Parathyroid adenoma (tissue), 2 donors: ENCODE results near the gene TRERF1.

Source experiments
- H2AFZ ChIP-seq: fragments of 300-600 bp; sonication (generic); one replicate; pipeline ENCODE4 v1.7.0; 2017; ENCODE audit warnings: antibody characterized with exemption, mild to moderate bottlenecking
- H3K27ac ChIP-seq: fragments of 300-600 bp; sonication (generic); one replicate; pipeline ENCODE4 v1.7.0; 2017
- H3K27me3 ChIP-seq: fragments of 300-600 bp; sonication (generic); one replicate; pipeline ENCODE4 v1.7.0; 2017; ENCODE audit warnings: low read length; ENCODE audit not compliant: control insufficient read depth, insufficient read depth
- H3K36me3 ChIP-seq: fragments of 300-600 bp; sonication (generic); one replicate; pipeline ENCODE4 v1.7.0; 2017; ENCODE audit warnings: low read length; ENCODE audit not compliant: control insufficient read depth, insufficient read depth
- H3K4me1 ChIP-seq: fragments of 300-600 bp; sonication (generic); one replicate; pipeline ENCODE4 v1.7.0; 2017; ENCODE audit warnings: control low read depth
- H3K4me2 ChIP-seq: fragments of 300-600 bp; sonication (generic); one replicate; pipeline ENCODE4 v1.7.0; 2017; ENCODE audit warnings: low read length
- H3K4me3 ChIP-seq: fragments of 300-600 bp; sonication (generic); one replicate; pipeline ENCODE4 v1.7.0; 2017; ENCODE audit warnings: low read depth, low read length
- H3K79me2 ChIP-seq: fragments of 300-600 bp; sonication (generic); one replicate; pipeline ENCODE4 v1.7.0; 2017; ENCODE audit warnings: control low read depth
- H3K9ac ChIP-seq: fragments of 300-600 bp; sonication (generic); one replicate; pipeline ENCODE4 v1.7.0; 2017; ENCODE audit warnings: mild to moderate bottlenecking
- H3K9me3 ChIP-seq: fragments of 300-600 bp; sonication (generic); one replicate; pipeline ENCODE4 v1.7.0; 2017; ENCODE audit warnings: low read length; ENCODE audit not compliant: control insufficient read depth
- CTCF ChIP-seq: fragments of 300-600 bp; sonication (generic); IDR thresholded peaks from one replicate; pipeline ENCODE4 v1.7.0; 2017; ENCODE audit warnings: antibody characterized with exemption, mild to moderate bottlenecking
- donor health status: primary hyperparathyroidism.

The TRERF1 gene

GRCh38 chr6:42400886-42401612 is 50.7 kb downstream of the TRERF1 start:
- Histone ChIP-seq H2AFZ (no peak overlapping the region), H3K9me3 (no peaks in the 10 kb centered on the region), H3K4me1 (no peaks in the 10 kb centered on the region), H3K27me3 (no peaks in the 10 kb centered on the region), H3K27ac (no peak overlapping the region), H3K79me2 (peaks cover 58% of the 10 kb centered on the region), H3K4me2 (no peak overlapping the region), H3K36me3 (no peaks in the 10 kb centered on the region), H3K4me3 (no peak overlapping the region), H3K9ac (no peak overlapping the region)
- no peak for TF ChIP-seq CTCF

GRCh38 chr6:42400061-42400760 is 51.5 kb downstream of the TRERF1 start:
- H2AFZ ChIP-seq, result no peak overlapping the region
- H3K9ac ChIP-seq, result no peak overlapping the region
- H3K9me3 ChIP-seq, result no peaks in the 10 kb centered on the region
- no peak for TF ChIP-seq CTCF
- H3K4me3 ChIP-seq, result no peak overlapping the region
- H3K27me3 ChIP-seq, result no peaks in the 10 kb centered on the region
- H3K4me2 ChIP-seq, result no peak overlapping the region
- no peak overlapping the region for H3K27ac ChIP-seq
- no peaks in the 10 kb centered on the region for H3K36me3 ChIP-seq
- H3K4me1 ChIP-seq, result no peaks in the 10 kb centered on the region
- peaks cover 59% of the 10 kb centered on the region for H3K79me2 ChIP-seq

GRCh38 chr6:42396720-42397119 is 55.0 kb downstream of the TRERF1 start:
- Histone ChIP-seq H3K79me2 (peaks cover 46% of the 10 kb centered on the region), H3K4me1 (no peaks in the 10 kb centered on the region), H3K36me3 (no peaks in the 10 kb centered on the region), H2AFZ (no peak overlapping the region), H3K9me3 (no peaks in the 10 kb centered on the region), H3K4me3 (no peak overlapping the region), H3K27me3 (no peaks in the 10 kb centered on the region), H3K9ac (no peak overlapping the region), H3K27ac (no peak overlapping the region), H3K4me2 (no peak overlapping the region)
- no peak for TF ChIP-seq CTCF

DNA sequence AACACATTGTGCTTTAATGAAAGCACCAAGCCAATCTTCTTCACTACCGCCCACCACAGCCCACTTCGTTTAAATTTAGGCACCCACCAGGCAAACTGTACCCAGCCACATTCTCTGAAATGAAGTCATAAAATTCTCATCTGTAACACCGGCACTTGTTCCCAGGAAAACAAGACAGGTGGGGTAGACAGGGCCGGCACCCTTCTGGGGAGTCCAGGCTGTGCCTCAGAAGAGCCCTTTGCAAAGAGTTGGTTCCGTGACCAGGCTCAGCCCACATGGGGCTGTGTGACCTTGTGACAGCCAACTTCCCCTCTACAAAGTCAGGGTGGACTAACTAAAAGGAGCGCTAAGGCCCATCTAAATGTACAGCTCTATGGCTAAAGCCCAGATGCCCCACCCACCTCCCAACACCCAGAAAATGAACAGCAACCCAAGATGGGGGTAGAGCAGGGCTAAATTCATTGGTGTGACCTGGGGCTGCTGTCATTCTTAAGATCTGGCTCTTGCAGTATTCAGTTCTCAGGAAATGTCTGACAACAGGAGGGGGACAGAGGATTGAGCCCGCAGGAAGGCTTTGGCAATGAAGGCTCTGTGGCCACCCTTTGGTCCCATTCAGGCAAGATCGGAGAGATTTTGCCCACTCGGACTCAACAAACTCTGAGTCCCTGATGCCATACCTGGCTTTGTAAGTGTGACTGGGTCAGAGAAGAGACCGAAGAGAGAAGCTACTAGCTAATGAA is 56.7 kb downstream of the TRERF1 start:
- TF ChIP-seq CTCF, result no peak
- Histone ChIP-seq H3K27ac (no peak overlapping the region), H3K9ac (no peak overlapping the region), H3K9me3 (no peaks in the 10 kb centered on the region), H3K36me3 (no peaks in the 10 kb centered on the region), H3K4me2 (no peak overlapping the region), H3K4me3 (no peak overlapping the region), H3K79me2 (peaks cover 37% of the 10 kb centered on the region), H3K27me3 (no peaks in the 10 kb centered on the region), H2AFZ (no peak overlapping the region), H3K4me1 (no peaks in the 10 kb centered on the region)
